ENCODE measurements around the gene SLC35A2.

DNA sequence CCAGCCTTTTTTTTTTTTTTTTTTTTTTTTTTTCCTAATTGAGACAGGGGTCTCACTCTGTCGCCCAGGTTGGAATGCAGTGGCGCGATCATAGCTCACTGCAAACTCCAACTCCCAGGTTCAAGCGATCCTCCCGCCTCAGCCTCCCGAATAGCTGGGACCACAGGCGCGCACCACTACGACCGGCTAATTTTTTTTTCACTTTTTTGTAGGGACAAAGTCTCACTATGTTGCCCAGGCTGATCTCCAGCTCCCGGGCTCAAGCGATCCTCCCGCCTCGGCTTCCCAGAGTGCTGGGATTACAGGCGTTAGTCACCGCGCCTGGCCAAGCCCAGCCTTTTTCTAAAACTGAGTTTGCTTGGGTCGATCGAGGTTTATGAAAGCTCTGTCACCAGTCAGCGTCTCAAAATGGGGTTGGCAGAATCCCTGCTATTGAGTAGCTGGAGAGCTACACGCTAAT lies 47.2 kb upstream of the SLC35A2 start:
- no peak for TF ChIP-seq POLR2A (IDR thresholded peaks at IDR 0.05)
- TF ChIP-seq, protein P1, sequence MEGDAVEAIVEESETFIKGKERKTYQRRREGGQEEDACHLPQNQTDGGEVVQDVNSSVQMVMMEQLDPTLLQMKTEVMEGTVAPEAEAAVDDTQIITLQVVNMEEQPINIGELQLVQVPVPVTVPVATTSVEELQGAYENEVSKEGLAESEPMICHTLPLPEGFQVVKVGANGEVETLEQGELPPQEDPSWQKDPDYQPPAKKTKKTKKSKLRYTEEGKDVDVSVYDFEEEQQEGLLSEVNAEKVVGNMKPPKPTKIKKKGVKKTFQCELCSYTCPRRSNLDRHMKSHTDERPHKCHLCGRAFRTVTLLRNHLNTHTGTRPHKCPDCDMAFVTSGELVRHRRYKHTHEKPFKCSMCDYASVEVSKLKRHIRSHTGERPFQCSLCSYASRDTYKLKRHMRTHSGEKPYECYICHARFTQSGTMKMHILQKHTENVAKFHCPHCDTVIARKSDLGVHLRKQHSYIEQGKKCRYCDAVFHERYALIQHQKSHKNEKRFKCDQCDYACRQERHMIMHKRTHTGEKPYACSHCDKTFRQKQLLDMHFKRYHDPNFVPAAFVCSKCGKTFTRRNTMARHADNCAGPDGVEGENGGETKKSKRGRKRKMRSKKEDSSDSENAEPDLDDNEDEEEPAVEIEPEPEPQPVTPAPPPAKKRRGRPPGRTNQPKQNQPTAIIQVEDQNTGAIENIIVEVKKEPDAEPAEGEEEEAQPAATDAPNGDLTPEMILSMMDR (IDR thresholded peaks at IDR 0.05), result no peak
- TF ChIP-seq EP300 (IDR thresholded peaks at IDR 0.05), result no peak
- no peak for TF ChIP-seq POLR2AphosphoS5 (IDR thresholded peaks at IDR 0.05)
